Measurements from ENCODE around the gene SCFD2. TPM values are rescaled to one million over a fixed set of nuclear protein-coding genes. Genes with fewer than 3 reads are reported as not detected.
"Not testable (repeated sequence)": the region's sequence is repeated elsewhere in the genome, so short reads cannot be mapped to it uniquely, and the experiment has no call there.

Gene SCFD2
- total RNA-seq, 6 experiments from 2014 or later, result 35.2 to 46.7 (median 41.5) TPM

- H3K9me3 Mint-ChIP-seq, result peaks cover 8% of the 10 kb centered on the region; the same call in 1 of the 2 replicates
- no peaks in the 10 kb centered on the region; the same call in 1 of the 2 replicates for H3K27me3 Mint-ChIP-seq (ENCODE audit: insufficient read depth)
- no peak for TF ChIP-seq CTCF (IDR thresholded peaks at IDR 0.05)
- no peak for DNase-seq
- peaks cover 5% of the 10 kb centered on the region; the same call in 1 of the 2 replicates for H3K4me1 Mint-ChIP-seq (ENCODE audit: low read depth)
- H3K4me3 Mint-ChIP-seq, result no peak overlapping the region
- no peak overlapping the region for H3K27ac Mint-ChIP-seq
- H3K36me3 Mint-ChIP-seq (ENCODE audit: low read depth), result peaks cover 17% of the 10 kb centered on the region
Measured at GRCh38 chr4:53221832-53222480, 143.9 kb downstream of the SCFD2 start.

GRCh38 chr4:53219148-53219547 is 146.7 kb downstream of the SCFD2 start:
- not testable (repeated sequence) for H3K27ac Mint-ChIP-seq; H3K9me3 Mint-ChIP-seq; H3K4me1 Mint-ChIP-seq (ENCODE audit: low read depth); H3K4me3 Mint-ChIP-seq; H3K27me3 Mint-ChIP-seq (ENCODE audit: insufficient read depth); DNase-seq
- peaks cover 17% of the 10 kb centered on the region for H3K36me3 Mint-ChIP-seq (ENCODE audit: low read depth)

GRCh38 chr4:53208753-53209152 is 157.1 kb downstream of the SCFD2 start:
- Mint-ChIP-seq H3K9me3 (no peaks in the 10 kb centered on the region), H3K27me3 (ENCODE audit: insufficient read depth) (no peaks in the 10 kb centered on the region; the same call in 1 of the 2 replicates), H3K36me3 (ENCODE audit: low read depth) (peaks cover 16% of the 10 kb centered on the region), H3K27ac (no peak overlapping the region), H3K4me3 (no peak overlapping the region), H3K4me1 (ENCODE audit: low read depth) (peaks cover 28% of the 10 kb centered on the region)
- no peak for DNase-seq
- TF ChIP-seq CTCF (IDR thresholded peaks at IDR 0.05), result no peak

GRCh38 chr4:53205970-53206369 is 159.9 kb downstream of the SCFD2 start:
- Mint-ChIP-seq H3K27me3 (ENCODE audit: insufficient read depth) (no peaks in the 10 kb centered on the region; the same call in 1 of the 2 replicates), H3K36me3 (ENCODE audit: low read depth) (peaks cover 15% of the 10 kb centered on the region), H3K4me3 (no peak overlapping the region), H3K27ac (no peak overlapping the region), H3K9me3 (no peaks in the 10 kb centered on the region), H3K4me1 (ENCODE audit: low read depth) (peaks cover 28% of the 10 kb centered on the region)
- TF ChIP-seq CTCF (IDR thresholded peaks at IDR 0.05), result no peak
- peak; percentile 20 for DNase-seq

- Mint-ChIP-seq H3K9me3 (no peaks in the 10 kb centered on the region), H3K27me3 (ENCODE audit: insufficient read depth) (no peaks in the 10 kb centered on the region), H3K4me3 (no peak overlapping the region), H3K36me3 (ENCODE audit: low read depth) (peaks cover 11% of the 10 kb centered on the region), H3K27ac (no peak overlapping the region; the same call in 1 of the 2 replicates), H3K4me1 (ENCODE audit: low read depth) (peaks cover 61% of the 10 kb centered on the region)
- TF ChIP-seq CTCF (IDR thresholded peaks at IDR 0.05), result no peak
- no peak for DNase-seq
Measured at GRCh38 chr4:53199356-53199755, 166.5 kb downstream of the SCFD2 start.

- H3K36me3 Mint-ChIP-seq (ENCODE audit: low read depth), result 0 out of 2 replicates have a peak, but pooled peaks cover under 1% of the 10 kb centered on the region
- H3K27ac Mint-ChIP-seq, result no peak overlapping the region
- TF ChIP-seq CTCF (IDR thresholded peaks at IDR 0.05), result no peak
- DNase-seq, result no peak
- no peaks in the 10 kb centered on the region for H3K9me3 Mint-ChIP-seq
- H3K4me3 Mint-ChIP-seq, result no peak overlapping the region
- H3K4me1 Mint-ChIP-seq (ENCODE audit: low read depth), result peaks cover 77% of the 10 kb centered on the region
- H3K27me3 Mint-ChIP-seq (ENCODE audit: insufficient read depth), result no peaks in the 10 kb centered on the region
Measured at GRCh38 chr4:53197772-53198142, 168.1 kb downstream of the SCFD2 start.
